HG03520 (cell line): ENCODE data around the gene CFAP61.
"Not testable (repeated sequence)": the region's sequence is repeated elsewhere in the genome, so short reads cannot be mapped to it uniquely, and the experiment has no call there.

Experiments
- ATAC-seq: cut with Tn5 transposase; IDR thresholded peaks from one replicate; pipeline ENCODE4 v1.9.1; 2021; ENCODE audit warnings: mild to moderate bottlenecking, moderate library complexity; ENCODE audit not compliant: unreplicated experiment

CFAP61 gene

GRCh38 chr20:20085071-20085470 is 32.7 kb downstream of the CFAP61 start:
- ATAC-seq = no peak

GRCh38 chr20:20085812-20086211 is 33.5 kb downstream of the CFAP61 start:
- ATAC-seq = no peak

- no peak for ATAC-seq
Observed at GRCh38 chr20:20089018-20089417, 36.7 kb downstream of the CFAP61 start.

GRCh38 chr20:20089939-20090338 is 37.6 kb downstream of the CFAP61 start:
- no peak for ATAC-seq

- ATAC-seq = no peak
Observed at GRCh38 chr20:20092827-20093226, 40.5 kb downstream of the CFAP61 start.

GRCh38 chr20:20094410-20094809 is 42.1 kb downstream of the CFAP61 start:
- ATAC-seq = no peak

- no peak for ATAC-seq
Observed at GRCh38 chr20:20095114-20095872, 43.0 kb downstream of the CFAP61 start.

- no peak for ATAC-seq
Observed at GRCh38 chr20:20096421-20096820, 44.1 kb downstream of the CFAP61 start.

- no peak for ATAC-seq
Observed at GRCh38 chr20:20100881-20101280, 48.5 kb downstream of the CFAP61 start.

GRCh38 chr20:20102163-20102562 is 49.8 kb downstream of the CFAP61 start:
- ATAC-seq = no peak

- no peak for ATAC-seq
Observed at GRCh38 chr20:20102716-20103258, 50.5 kb downstream of the CFAP61 start.

- ATAC-seq = no peak
Observed at GRCh38 chr20:20103486-20103885, 51.2 kb downstream of the CFAP61 start.

GRCh38 chr20:20123187-20123586 is 70.9 kb downstream of the CFAP61 start:
- ATAC-seq = not testable (repeated sequence)

- ATAC-seq = no peak
Observed at GRCh38 chr20:20130399-20130798, 78.1 kb downstream of the CFAP61 start.

GRCh38 chr20:20134941-20135575 is 82.7 kb downstream of the CFAP61 start:
- ATAC-seq = no peak

GRCh38 chr20:20136313-20136712 is 84.0 kb downstream of the CFAP61 start:
- no peak for ATAC-seq

GRCh38 chr20:20137851-20138250 is 85.5 kb downstream of the CFAP61 start:
- no peak for ATAC-seq

GRCh38 chr20:20138301-20139064 is 86.2 kb downstream of the CFAP61 start:
- ATAC-seq = no peak

GRCh38 chr20:20139403-20139802 is 87.1 kb downstream of the CFAP61 start:
- no peak for ATAC-seq

- ATAC-seq = no peak
Observed at GRCh38 chr20:20143165-20143564, 90.8 kb downstream of the CFAP61 start.

- no peak for ATAC-seq
Observed at GRCh38 chr20:20143646-20144045, 91.3 kb downstream of the CFAP61 start.
